Eye (tissue), 1 donor: ENCODE measurements around the gene NHEJ1.

Experiments
- DNase-seq: peaks from one replicate; pipeline ENCODE4 v3.0.0-alpha.2; 2015

NHEJ1 gene

GRCh38 chr2:219182331-219183150, 21.9 kb upstream of the NHEJ1 start:
- no peak for DNase-seq

DNA sequence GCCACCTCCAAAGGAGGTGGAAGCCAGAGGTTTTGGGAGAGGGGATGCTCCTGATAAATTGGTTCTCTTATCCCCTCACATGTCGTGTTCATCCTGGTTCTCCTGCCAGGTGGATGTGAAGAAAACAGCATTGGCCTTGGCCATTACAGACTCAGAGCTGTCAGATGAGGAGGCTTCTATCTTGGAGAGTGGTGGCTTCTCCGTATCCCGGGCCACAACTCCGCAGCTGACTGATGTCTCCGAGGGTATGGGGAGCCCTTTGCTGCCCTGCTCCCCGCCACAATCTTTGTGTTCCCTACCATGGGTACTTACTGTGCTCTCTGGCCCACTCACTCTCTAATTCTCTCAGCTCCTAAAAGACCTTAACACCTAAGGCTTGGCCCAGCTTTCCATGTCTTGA, 20.9 kb upstream of the NHEJ1 start:
- no peak for DNase-seq

GRCh38 chr2:219180961-219181360, 20.3 kb upstream of the NHEJ1 start:
- DNase-seq = no peak

- no peak for DNase-seq
Observed at GRCh38 chr2:219179601-219180465, 19.2 kb upstream of the NHEJ1 start.

- DNase-seq = no peak
Observed at GRCh38 chr2:219178377-219179175, 18.0 kb upstream of the NHEJ1 start.

GRCh38 chr2:219177552-219178376, 17.1 kb upstream of the NHEJ1 start, which contains the start of gene RETREG2:
TSS of gene RETREG2 (plus strand) at chr2:219178275. CDS start at chr2:219178353, 78 bp downstream.
- DNase-seq = peak; percentile 94

DNA sequence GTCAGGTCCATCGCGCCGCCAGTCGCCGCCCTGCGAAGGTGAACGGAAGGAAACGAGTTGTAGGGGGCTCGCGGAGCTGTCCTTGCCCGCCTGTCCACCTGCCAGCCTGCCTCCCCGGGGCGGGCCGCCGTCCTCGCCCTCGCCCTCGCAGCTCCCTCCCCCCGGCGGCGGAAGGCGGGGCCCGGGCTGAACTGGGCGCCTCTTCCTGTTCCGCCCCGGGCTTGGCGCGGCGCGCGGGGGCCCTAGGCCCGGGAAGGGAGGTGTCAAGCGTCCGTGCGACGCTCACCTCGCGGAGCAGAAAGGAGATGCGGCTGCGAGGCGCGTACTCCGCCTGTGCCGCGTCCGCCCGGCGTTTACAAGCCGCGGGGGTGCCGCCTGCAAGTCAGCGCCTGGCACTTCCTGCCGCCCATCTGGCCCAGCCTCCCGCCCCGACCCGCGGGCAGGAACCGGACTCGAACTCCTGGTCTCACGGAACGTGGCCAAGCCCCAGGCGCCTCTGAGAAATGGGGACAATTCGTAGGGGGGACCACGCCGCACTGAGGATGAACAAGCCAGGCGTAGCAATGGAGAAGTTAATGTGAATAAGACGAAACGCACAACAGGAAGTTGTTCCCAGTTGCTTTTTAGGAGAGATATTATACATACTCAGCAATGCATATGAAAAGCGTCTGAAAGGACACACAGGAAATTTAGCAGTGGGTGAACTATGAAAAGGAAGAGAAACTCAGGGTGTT, 16.4 kb upstream of the NHEJ1 start, which contains the start of gene CNPPD1:
Gene CNPPD1, minus strand, starts transcription at position 108 of the 734 bp plus-strand sequence. Its CDS starts 97 bp downstream, at position 11.
- DNase-seq = peak; percentile 92

GRCh38 chr2:219175928-219176817, 15.6 kb upstream of the NHEJ1 start:
- DNase-seq = no peak

DNA sequence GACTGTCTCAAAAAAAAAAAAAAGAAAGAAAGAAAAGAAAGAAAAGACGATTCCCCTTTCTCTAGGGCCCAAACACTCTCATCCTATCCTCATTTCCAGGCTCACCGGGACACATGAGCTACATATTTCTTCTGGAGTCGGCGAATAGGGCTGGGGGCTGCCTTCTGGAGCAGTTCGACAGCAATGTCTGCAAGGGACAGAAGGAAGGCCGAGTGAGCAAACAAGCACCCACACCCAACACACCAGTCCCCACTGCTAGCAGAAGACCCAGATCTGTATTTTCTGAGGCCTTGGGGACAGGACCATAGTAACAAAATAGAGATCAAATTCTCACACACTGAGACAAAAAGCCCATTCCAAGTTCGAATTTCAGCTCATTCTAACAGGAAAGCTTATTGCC, 14.9 kb upstream of the NHEJ1 start:
- no peak for DNase-seq

DNA sequence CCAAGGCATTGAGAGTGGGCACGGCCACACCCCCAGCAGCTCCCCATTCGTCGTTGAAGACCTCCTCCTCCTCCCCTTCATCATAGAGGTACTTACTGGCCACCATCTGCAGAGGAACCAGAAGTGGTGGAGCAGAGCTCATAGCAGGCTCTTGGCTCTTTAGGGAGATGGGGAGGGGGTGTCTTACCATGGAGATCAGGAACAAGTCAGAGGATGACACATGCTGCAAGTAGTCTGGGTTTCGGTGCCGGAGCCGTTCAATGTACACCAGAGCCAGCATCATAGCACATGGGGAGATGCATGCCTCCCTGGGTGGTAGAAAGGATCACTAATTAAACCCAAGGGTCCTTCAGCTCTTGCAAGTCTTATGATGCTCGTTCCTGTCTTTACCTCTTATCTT, 14.2 kb upstream of the NHEJ1 start:
- DNase-seq = no peak

DNA sequence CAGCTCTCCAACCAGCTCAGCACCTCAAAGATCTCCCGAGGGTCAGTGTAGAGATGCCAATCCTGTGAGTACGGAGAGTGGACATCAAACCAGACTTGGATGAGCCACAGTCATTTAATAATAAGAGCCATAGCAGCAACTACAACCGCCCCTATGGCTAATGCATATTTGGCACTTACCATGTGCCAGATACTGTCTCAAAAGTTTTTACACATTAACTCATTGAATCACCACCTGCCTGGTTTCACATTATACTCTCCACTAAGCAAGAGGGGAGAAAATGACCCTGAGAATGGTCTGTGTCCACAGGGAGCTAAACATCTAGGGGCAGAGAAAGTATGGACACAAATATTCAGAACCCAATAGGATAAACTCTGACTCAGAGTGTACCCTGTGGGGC, 13.5 kb upstream of the NHEJ1 start:
- DNase-seq = no peak

GRCh38 chr2:219173176-219173575, 12.6 kb upstream of the NHEJ1 start:
- no peak for DNase-seq

- DNase-seq = no peak
Observed at GRCh38 chr2:219172231-219173154, 11.9 kb upstream of the NHEJ1 start.

DNA sequence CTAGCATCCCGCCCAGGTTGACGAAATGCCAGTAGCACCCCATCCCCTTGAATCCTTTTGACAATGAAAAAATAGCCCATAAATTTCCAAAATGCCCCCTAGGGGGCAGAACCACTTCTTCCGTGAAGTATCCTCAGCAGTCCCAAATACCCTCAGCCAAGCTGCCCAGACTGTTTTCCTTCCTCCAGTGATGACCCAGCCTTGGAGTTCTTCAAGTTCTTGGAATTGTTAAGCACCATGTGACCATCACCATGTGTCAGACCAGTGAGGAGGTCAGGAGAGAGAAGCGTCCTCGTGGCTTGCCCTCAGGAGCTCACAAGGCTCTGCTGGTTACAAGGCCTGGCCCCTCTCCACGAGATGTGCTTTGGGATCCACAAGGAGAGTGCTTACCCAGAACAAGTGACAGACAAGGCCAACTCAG, 10.6 kb upstream of the NHEJ1 start:
- peak; percentile 76 for DNase-seq

GRCh38 chr2:219169930-219170654, 9.5 kb upstream of the NHEJ1 start, which contains the start of gene SLC23A3:
TSS of gene SLC23A3 (minus strand) at chr2:219170029. CDS start at chr2:219169984, 45 bp downstream.
- DNase-seq = no peak

GRCh38 chr2:219168932-219169331, 8.3 kb upstream of the NHEJ1 start:
- DNase-seq = no peak

- DNase-seq = no peak
Observed at GRCh38 chr2:219168526-219168925, 7.9 kb upstream of the NHEJ1 start.

- no peak for DNase-seq
Observed at GRCh38 chr2:219167997-219168396, 7.4 kb upstream of the NHEJ1 start.
